ENCODE results near the gene NUP188.

- no peak for TF ChIP-seq CTCF (IDR thresholded peaks at IDR 0.05; ENCODE audit: insufficient read depth, low read depth, low read length)
- no peak for TF ChIP-seq EZH2 (IDR thresholded peaks at IDR 0.05; ENCODE audit: insufficient read depth, low read length)
Measured at GRCh38 chr9:128899566-128900322, 47.8 kb upstream of the NUP188 start.
